ENCODE measurements around the gene PUM1.
"Not testable (repeated sequence)": the region's sequence is repeated elsewhere in the genome, so short reads cannot be mapped to it uniquely, and the experiment has no call there.

PUM1 gene

DNA sequence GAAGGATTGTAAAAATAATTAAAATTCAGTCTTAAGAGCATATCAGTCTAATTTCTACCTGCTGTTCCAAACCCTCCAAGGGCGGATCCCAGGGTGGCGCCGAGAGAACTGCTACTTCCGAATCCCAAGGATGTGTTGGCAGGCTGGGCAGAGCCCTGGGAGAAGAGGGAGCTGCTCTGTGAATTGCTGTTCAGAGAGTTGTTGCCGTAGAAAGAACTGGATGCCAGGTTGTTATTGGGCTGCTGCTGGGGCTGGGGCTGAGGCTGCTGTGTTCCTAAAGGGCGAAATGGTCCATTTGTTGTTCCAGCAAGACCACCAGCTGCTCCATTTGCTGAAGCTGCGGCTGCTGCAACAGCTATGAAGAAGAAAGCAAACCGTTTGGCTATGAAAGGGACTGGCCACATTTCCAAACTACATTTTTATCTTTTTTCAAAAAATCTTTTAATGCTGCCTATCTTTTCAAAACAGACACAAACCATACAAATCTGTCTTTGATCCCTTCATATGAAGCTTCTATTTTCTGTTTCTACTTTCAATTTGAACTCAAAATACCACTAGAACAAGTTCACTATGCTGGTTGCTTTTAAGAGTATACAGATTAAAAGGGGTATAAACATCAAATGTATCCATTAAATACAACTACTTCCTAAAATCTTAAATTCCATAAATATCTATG is 99.5 kb downstream of the PUM1 start:
- no peak for DNase-seq (ENCODE audit: low read depth in 3 of 3)

DNA sequence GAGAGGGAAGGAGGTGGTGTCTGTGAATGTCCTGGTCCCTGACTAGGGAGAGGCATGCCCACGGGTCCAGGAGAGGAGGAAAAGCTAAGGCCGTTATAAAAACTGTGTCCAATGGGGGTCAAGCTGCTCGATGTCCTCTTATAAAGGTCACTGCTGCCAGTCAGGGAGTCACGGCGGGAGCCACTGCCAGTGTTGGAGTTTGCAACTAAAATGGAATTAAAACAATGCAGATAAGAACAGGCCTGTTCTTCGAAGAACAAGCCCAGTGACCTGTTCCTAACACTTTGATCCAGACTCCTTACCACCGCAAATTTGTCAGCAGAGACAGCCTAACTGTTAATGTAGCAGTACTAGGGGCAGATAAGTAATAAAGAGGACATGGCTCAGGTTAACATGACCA is 100.8 kb downstream of the PUM1 start:
- no peak for DNase-seq (ENCODE audit: low read depth in 3 of 3)

- DNase-seq (ENCODE audit: low read depth in 3 of 3): no peak
Observed at GRCh38 chr1:30962609-30963508, 102.7 kb downstream of the PUM1 start.

DNA sequence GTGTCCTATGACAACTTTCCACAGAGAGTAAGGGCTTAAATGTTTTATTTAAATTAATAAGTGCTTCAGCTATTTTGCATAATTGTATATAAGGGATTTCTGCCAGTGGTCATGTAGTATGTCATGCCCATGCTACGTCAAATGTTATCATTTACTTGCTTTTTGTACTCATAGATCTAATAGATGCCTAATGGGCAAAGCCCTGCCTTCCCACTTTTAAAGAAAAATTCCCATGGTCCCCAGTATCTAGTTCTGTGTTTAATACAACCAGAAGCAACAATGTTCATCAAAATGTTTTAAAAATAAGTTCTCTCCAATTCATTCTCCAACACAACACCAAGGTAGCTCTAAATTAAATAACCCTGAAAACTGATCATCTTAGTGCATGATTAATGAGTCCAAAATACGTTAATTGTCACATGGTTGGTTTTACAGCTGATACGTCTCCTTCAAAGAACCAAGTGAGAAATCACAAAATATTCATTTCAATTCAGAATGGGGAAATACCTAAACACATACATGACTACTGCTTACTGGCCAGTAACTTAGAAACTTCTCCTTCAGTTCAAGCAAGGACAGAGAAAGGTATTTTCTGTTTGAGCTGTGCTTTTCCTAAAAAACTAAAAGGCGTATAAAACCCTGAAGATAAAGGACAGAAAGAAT is 107.8 kb downstream of the PUM1 start:
- no peak for DNase-seq (ENCODE audit: low read depth in 3 of 3)

DNA sequence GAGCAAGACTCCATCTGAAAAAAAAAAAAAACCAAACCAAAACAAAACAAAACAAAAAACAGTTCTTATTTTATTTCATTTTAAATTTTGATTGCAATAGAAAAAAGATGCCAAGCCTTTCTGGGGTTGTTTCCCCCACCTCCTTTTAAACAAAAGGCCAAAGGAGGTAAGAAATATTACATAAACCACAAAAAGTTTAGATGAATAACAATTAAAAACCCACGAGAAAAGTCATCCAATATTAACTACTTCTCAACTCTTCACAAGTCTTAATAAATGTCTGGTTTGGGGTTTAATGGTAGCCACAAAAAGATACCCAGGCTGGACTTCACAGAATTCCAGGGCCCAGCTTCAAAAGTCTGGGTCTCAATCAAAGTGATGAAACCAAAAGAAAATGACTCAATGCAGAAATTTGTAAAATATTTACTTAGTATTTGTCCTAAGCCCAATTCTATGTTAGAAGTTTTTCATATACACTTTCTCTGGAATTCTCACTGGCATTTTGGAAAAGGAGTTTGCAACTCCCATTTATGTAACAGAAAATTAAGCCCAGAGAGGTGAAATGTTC is 110.0 kb downstream of the PUM1 start:
- DNase-seq (ENCODE audit: low read depth in 3 of 3): no peak

GRCh38 chr1:30953685-30954084 is 111.8 kb downstream of the PUM1 start:
- DNase-seq (ENCODE audit: low read depth in 3 of 3): no peak

GRCh38 chr1:30952098-30952497 is 113.4 kb downstream of the PUM1 start:
- no peak for DNase-seq (ENCODE audit: low read depth in 3 of 3)

DNA sequence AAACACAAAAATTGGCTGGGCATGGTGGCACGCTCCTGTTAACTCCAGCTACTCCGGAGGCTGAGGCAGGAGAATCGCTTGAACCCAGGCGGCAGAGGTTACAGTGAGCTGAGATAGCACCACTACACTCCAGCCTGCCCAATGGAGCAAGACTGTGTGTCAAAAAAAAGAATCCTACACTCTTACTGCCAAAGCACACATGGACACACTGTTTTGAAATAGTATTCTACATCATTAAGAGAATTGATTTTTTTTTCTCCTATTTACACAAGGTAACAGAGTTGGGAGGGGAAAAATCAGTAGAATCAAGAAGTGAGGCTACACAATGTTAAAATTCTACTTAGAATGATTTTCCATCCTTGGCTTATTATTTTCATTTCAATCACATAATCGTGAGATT is 114.8 kb downstream of the PUM1 start:
- DNase-seq (ENCODE audit: low read depth in 3 of 3): no peak

DNA sequence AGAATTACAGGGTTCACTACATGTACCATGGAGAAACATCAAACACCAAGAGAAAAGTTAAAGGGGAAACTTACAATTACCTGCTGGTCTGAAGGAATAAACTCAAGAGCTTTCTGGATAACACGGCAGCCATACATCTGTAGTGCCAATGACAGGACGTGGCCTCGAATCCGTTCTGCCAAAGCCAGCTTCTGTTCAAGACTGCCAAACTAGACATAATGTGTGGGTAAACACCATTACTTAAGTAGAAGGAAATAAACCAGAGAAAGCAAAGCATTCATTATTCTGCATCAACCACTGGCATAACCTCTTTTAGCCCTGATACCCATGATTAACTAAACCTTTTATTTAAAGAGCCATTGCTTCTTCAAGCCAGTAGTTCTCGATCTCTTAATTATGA is 115.5 kb downstream of the PUM1 start:
- DNase-seq (ENCODE audit: low read depth in 3 of 3): no peak

DNA sequence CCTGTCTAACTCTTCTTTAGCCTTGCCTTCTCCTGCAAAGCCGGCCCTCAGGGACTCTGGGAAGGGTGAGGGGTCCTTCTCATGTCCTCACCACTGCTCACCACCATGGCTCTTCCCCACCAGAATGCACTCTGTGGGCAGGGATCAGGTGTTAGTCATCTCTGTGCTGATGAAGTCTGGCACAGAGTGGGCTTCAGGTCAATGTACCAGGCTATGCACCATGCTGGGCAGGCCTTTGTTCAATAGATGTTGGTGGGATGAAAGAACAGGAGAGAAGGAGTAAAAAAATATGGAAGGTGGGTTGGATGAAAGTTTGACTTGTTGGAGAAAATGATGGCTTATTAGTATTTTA is 116.1 kb downstream of the PUM1 start:
- DNase-seq (ENCODE audit: low read depth in 3 of 3): not testable (repeated sequence)

- DNase-seq (ENCODE audit: low read depth in 3 of 3): not testable (repeated sequence)
Observed at GRCh38 chr1:30948813-30949486, 116.6 kb downstream of the PUM1 start.

DNA sequence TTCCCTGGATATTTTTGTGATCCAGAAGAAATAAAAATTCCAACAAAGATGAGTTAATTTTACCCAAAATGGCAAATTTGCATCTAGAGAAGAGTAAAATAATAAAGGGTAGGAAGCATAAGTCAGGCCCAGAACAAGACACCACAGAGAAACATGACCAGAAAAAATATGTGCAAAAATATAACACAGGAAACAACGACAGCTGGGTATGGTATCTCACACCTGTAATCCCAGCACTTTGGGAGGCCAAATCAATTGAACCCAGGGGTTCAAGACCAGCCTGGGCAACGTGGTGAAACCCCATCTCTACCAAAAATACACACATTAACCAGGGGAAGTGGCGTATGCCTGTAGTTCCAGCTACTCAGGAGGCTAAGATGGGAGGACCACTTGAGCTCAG is 117.2 kb downstream of the PUM1 start:
- DNase-seq (ENCODE audit: low read depth in 3 of 3): no peak

DNA sequence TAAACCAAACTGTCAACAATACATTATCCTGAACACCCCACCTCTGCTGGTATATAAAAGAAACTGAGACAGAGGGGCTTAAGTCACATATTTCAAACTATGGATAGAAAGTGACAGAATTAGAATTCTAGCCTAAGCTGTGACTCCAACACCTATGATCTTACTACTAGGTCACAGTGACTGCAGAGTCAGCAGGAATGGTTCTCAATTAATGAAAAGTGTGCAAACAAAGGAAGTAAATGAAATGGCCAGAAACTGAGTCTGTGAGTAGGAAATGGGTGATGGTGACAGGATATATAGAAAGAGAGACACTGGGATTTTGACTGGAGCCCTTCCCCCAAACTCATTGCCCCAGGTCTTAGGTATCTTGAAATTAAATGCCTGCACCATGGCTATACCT is 118.3 kb downstream of the PUM1 start:
- no peak for DNase-seq (ENCODE audit: low read depth in 3 of 3)

DNA sequence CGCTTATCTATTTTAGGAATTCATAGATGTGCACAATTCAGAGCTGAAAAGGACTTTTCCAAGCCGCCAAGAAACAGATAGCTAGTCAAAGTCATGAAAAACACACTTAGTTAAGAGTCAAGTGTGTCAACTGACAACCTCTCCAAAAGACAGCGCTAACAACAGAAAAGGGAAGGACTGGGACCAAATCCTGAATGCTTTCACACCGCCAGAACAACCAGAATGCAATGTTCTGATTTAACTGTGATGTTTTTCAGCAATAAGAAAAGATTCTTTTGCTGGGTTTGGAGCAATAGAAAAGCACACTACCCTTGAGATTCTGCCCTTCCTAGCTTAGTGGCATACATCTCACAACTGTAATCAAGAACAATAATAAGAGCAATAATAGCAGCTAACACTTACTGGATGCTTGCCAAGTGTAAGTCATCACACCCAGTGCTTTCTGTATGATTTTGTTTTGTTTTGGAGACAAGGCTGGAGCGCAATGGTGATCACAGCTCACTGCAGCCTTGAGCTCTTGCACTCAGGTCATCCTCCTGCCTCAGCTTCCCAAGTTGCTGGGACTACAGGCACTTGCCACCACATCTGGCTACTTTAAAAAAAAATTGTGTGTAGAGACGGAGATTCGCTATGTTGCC is 123.1 kb downstream of the PUM1 start:
- DNase-seq (ENCODE audit: low read depth in 3 of 3): no peak

GRCh38 chr1:30940541-30940940 is 125.0 kb downstream of the PUM1 start:
- no peak for DNase-seq (ENCODE audit: low read depth in 3 of 3)

DNA sequence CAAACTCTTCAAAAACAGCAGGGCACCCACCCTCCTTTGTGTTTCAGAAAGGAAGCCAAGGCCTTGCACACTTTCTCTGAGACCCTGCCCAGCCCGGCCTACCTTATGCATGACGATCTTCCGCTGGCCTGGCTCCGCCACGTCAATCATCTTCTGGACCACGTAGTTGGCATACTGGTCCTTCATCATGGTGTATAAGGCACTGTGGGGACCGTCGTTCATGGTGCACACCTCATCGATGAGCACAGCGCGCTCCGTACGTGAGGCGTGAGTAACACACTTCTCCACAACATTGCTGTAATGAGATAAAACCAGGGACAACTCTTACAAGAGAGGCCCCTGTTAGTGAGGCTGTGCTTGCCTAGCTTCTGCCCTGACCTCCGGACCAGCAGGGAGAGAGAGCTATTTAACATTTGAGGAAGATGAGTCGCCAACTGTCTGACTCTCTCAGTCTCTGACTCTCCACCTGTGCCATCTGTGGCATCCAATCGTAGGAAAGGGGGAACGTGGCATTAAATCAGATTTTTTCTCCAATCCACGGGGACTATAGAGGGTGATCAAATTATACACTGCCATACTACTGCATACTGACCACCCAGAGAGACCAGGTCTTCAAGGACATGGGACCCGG is 128.9 kb downstream of the PUM1 start:
- DNase-seq (ENCODE audit: low read depth in 3 of 3): no peak

GRCh38 chr1:30935758-30936157 is 129.8 kb downstream of the PUM1 start:
- DNase-seq (ENCODE audit: low read depth in 3 of 3): not testable (repeated sequence)

- DNase-seq (ENCODE audit: low read depth in 3 of 3): no peak
Observed at GRCh38 chr1:30934613-30935012, 130.9 kb downstream of the PUM1 start.

DNA sequence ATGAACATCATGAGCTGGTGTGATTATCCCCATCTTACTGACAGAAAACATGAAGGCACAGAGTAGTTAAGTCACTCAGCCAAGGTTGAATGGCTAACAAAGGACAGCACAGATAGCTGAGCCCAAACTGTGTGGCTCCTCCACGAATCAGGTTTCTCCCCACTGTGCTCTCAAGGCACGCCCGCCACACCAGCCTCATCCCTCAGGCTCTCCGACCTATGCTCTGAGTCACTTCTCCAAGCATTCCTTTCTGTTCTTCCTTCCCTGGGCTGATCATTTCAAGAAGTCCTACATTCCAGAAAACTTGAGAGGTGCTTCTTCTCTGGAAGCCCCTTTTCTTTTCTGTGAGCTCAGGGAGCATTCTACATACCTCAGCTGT is 131.7 kb downstream of the PUM1 start:
- DNase-seq (ENCODE audit: low read depth in 3 of 3): no peak

DNA sequence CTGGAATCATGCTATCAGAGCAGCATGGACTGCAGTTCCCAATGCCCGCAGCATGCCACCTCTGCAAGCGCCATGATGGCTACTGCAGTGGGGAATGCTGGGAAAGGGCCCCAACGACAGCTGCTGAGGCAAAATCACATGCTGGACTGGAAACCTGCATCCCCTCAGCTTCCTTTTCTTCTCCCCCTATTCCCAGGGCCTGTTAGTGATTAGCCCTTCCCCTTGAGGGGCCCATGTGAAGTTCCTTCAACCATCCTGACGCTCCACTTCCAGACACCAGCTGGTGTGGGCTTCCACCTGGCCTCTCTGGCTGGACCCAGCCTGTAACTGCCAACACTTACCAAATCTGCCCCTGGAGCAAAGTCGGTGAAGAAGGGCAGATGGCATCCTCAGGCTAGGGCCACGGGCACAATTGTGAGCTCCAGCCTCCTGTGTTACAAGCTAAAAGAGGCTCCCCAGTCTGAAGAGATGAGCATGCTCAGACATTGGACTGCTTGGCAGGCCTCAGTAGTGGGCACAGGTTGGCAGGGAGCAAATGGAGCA is 134.8 kb downstream of the PUM1 start:
- DNase-seq (ENCODE audit: low read depth in 3 of 3): no peak
